ENCODE measurements around the gene ALOXE3. TPM values are rescaled to one million over a fixed set of nuclear protein-coding genes. Genes with fewer than 3 reads are reported as not detected.
A peak's percentile ranks its signal among the peaks of the same experiment; 100 is the strongest.

ALOXE3 gene
- total RNA-seq, 4 donors from 2014 or later = not detected

- H3K27me3 ChIP-seq = no peaks in the 10 kb centered on the region
- no peak overlapping the region for H3K4me3 ChIP-seq
- ATAC-seq = no peak
- in situ Hi-C loops (cut with MboI; ENCODE audit: low sequenced_read_pairs in 4 of 4) (no loop called here), intact Hi-C loops (cut with DNase I; ENCODE audit: low total_unique reads) (no loop called here)
- H3K9me3 ChIP-seq = no peaks in the 10 kb centered on the region
- peak overlapping the region; percentile 98 to 100 (median 100) for H3K27ac ChIP-seq
- H3K36me3 ChIP-seq = peaks cover 25 to 90% of the 10 kb centered on the region in 2 donors
- H3K4me1 ChIP-seq = peaks cover 45 to 63% of the 10 kb centered on the region in 2 donors
- TF ChIP-seq POLR2A (IDR thresholded peaks at IDR 0.05) (no peak), CTCF (IDR thresholded peaks at IDR 0.05 in 4 of 5, conservative IDR thresholded peaks at IDR 0.05 in 1 of 5) (no peak)
- no peak for DNase-seq
Observed at GRCh38 chr17:8147141-8147804, 29.0 kb upstream of the ALOXE3 start.

DNA sequence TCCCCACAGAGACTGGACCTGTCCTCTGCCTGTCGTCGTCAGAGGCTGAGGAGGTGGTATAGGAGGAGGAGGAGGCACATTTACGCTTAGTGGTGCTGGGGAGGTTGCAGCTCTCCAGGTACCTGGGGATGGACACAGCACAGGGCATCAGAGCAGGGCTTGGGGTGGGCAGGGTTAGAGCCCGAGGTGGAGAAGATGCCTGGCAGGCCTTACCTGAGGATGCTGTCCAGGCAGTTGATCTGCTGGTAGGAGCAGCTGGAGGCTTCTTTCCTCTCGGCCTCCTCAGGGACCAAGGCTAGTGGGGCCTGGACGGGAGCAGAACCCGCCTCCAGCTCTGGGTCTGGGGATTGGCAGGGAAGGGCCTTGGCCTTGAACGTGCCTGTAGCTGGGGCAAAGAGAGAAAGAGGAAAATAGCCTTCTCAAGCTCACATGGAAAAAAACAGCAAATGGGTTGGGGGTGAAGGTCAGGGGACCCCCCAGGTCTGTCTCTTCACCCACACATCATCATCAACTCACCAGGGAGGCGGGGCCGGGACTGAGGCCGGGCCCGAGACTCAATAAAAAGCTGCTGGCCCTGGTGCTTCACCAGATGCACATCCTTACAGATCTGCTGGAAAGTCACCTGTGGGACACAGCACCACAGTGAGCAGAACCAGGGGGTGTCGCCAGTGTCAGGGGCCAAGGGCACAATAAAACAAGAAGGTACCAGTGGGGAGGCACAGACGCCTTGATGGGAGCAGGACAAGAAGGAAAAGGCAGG, 28.2 kb upstream of the ALOXE3 start:
- Histone ChIP-seq H3K27me3 (no peaks in the 10 kb centered on the region), H3K4me1 (peaks cover 49 to 64% of the 10 kb centered on the region in 2 donors), H3K36me3 (peaks cover 25 to 93% of the 10 kb centered on the region in 2 donors), H3K9me3 (no peaks in the 10 kb centered on the region), H3K27ac (peak overlapping the region; percentile 98 to 100 (median 100)), H3K4me3 (no peak overlapping the region)
- in situ Hi-C loops (cut with MboI; ENCODE audit: low sequenced_read_pairs in 4 of 4) = no loop called here
- DNase-seq (no peak), ATAC-seq (no peak)
- intact Hi-C loops (cut with DNase I; ENCODE audit: low total_unique reads) = no loop called here
- TF ChIP-seq CTCF (IDR thresholded peaks at IDR 0.05 in 4 of 5, conservative IDR thresholded peaks at IDR 0.05 in 1 of 5) = no peak
- TF ChIP-seq POLR2A (IDR thresholded peaks at IDR 0.05) = no peak

DNA sequence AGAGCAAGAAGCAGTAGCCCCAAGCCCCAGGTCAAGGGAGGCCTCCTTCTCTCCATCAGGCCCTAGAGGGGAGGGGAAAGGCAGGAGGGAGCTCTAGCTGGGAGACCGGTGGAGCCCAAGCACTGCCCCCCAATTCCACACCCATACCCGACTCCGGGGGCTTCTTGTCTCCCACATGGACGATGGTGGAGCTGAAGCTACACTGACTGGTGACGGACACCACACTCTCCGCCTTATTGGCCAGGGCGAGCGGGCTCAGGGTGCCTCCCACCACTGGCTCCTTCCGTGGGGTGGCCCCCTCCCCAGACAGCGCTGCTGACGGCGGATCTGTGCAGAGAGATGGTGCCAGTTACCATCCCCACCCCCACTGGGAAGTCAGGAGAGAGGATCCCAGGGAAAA, 27.5 kb upstream of the ALOXE3 start:
- no peak for ATAC-seq
- Histone ChIP-seq H3K36me3 (peaks cover 25 to 100% of the 10 kb centered on the region in 2 donors), H3K9me3 (no peaks in the 10 kb centered on the region), H3K4me3 (no peak overlapping the region), H3K27ac (peak overlapping the region; percentile 98 to 100 (median 100)), H3K4me1 (peaks cover 48 to 70% of the 10 kb centered on the region in 2 donors), H3K27me3 (no peaks in the 10 kb centered on the region)
- intact Hi-C loops (cut with DNase I; ENCODE audit: low total_unique reads) (no loop called here), in situ Hi-C loops (cut with MboI; ENCODE audit: low sequenced_read_pairs in 4 of 4) (no loop called here)
- TF ChIP-seq POLR2A (IDR thresholded peaks at IDR 0.05) = no peak
- no peak for DNase-seq

DNA sequence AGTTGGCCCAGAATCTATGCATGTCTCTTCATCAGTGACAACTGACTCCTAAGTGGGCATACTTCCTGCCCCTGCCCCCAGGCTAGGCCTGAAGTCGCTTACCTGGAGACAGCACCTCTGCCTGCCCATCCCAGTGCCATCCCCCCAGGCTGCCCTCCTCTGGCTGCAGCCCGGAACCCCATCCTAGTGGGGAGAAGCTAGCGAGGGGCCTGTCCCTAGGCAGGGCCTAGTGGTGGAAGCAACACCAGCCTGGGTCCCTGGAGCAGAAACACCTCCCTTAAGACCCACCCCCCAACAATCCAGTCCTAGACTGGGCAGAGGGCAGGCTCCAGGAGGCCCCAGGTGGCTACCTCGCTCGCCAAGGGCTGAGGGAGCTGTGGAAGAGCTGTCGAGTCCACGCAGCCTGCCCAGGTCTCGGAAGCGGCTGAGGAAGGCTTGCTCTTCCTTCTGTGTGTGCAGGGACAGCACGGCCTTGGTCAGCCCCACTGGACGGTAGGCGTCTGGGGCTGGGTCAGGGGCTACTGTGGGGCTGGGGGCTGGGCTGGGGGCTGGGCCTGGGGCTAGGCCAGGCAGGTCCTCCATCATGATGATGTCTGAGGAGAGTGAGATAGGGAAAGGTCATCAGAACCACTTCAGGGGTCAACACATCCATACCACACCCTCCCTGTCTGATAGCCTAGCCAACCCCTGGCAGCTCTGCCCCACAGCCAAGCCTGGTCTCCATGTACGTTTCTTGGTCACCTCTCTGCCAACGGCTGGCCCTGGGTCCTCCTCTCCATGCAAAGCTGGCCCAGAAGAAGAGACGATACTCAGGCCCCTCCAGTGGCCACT, 26.3 kb upstream of the ALOXE3 start:
- DNase-seq = no peak
- intact Hi-C loops (cut with DNase I; ENCODE audit: low total_unique reads) (no loop called here), in situ Hi-C loops (cut with MboI; ENCODE audit: low sequenced_read_pairs in 4 of 4) (no loop called here)
- H3K4me3 ChIP-seq = no peak overlapping the region
- H3K36me3 ChIP-seq = peaks cover 25 to 100% of the 10 kb centered on the region in 2 donors
- no peaks in the 10 kb centered on the region for H3K27me3 ChIP-seq
- H3K27ac ChIP-seq = peak overlapping the region; percentile 98 to 100 (median 100)
- H3K4me1 ChIP-seq = peaks cover 47 to 70% of the 10 kb centered on the region in 2 donors
- H3K9me3 ChIP-seq = no peaks in the 10 kb centered on the region
- TF ChIP-seq CTCF (IDR thresholded peaks at IDR 0.05 in 4 of 5, conservative IDR thresholded peaks at IDR 0.05 in 1 of 5) (no peak), POLR2A (IDR thresholded peaks at IDR 0.05) (no peak)
- no peak for ATAC-seq
